Measurements from ENCODE around the gene MCRS1.

The MCRS1 gene

DNA sequence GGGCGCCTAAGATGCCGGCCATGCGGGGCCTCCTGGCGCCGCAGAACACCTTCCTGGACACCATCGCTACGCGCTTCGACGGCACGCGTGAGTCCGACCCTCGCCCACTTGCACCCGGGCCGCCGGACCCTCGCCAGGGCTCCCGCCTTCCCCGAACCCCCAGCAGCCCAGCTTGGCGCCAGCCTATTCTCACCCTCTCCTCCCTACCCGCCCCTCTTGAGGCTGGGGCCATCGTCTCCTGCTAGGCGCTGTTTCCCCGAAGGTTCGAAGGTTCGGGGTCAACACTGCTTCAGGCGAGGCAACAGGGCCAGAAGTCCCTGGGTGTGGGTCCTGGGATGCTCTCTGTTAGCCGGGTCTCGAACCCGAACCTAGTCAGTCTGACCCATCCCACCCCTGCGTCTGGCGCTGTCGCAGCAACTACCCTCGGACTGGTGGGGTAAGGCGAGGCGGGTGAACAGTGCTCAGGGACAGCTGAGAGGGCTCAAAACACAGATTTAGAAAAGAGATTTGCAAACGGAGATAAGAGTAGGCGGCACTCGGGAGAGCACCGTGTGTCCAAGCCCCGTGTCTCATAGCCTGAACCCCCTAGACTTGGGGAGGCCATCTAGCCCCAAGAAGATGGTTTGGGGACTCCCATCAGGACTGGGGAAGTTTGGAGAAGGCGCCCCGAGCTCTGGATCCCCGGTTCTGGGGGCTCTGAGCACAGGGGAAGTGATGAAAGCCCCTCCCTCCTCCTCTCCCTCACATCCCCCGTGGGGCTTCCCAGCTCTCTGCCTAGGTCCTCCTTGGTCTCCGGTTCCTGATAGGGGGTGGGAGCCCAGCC lies 28.3 kb downstream of the MCRS1 start:
- TF ChIP-seq, protein P1, sequence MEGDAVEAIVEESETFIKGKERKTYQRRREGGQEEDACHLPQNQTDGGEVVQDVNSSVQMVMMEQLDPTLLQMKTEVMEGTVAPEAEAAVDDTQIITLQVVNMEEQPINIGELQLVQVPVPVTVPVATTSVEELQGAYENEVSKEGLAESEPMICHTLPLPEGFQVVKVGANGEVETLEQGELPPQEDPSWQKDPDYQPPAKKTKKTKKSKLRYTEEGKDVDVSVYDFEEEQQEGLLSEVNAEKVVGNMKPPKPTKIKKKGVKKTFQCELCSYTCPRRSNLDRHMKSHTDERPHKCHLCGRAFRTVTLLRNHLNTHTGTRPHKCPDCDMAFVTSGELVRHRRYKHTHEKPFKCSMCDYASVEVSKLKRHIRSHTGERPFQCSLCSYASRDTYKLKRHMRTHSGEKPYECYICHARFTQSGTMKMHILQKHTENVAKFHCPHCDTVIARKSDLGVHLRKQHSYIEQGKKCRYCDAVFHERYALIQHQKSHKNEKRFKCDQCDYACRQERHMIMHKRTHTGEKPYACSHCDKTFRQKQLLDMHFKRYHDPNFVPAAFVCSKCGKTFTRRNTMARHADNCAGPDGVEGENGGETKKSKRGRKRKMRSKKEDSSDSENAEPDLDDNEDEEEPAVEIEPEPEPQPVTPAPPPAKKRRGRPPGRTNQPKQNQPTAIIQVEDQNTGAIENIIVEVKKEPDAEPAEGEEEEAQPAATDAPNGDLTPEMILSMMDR (IDR thresholded peaks at IDR 0.05): no peak
- Histone ChIP-seq H3K36me3 (no peaks in the 10 kb centered on the region), H3K27ac (no peak overlapping the region), H3K4me1 (peaks cover 0 to 20% (median 18%) of the 10 kb centered on the region in 4 donors), H3K9me3 (no peaks in the 10 kb centered on the region), H3K27me3 (peaks cover 0 to 76% of the 10 kb centered on the region in 2 donors), H3K4me3 (no peak overlapping the region)
- intact Hi-C loops (cut with DNase I; ENCODE audit: low total_unique reads): no loop called here
- no peak for DNase-seq

DNA sequence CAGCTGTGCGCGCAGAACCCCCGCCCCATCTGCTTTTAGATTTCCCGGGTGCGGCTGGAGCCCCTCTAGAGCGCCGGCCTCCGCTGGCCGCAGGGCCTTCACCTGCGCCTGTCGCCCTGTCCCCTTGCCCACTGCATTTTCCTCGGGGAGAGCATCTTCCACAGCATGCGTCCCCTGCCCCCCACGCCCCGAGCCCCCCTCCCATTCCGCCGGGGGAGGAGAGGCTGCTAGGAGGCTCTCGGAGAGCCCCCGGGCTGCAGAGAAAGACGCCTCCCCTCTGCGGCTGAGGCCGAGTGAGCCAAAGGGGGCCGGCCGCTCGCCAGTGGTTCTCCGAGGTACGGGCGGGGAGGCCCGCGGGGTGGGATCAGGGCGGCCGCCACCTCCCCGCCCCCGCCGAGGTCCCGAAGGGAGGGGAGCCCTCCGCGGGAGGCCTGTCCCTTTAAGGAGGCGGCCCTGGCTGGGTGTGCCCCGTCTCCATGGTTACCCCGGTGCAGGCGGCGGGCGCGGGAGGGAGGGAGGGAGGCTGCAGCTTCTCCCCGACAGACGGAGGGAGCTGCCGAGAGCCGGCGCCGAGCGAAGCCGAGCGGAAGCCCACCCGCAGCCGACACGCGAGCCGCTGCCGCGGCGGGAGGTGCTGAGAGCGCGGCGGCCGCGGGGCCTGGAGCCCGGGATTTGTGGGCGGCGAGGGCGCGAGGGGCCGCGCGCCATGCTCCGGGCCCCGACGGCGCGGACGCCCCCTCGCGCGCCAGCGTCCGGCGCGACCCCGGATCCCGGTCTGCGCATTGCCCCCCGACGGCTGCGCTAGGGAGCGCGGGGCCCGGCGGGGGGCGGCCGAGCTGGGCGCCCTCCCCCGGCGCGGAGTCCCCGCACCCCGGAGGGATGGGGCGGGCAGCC lies 29.2 kb downstream of the MCRS1 start, which contains the start of gene KCNH3:
Gene KCNH3, plus strand, starts transcription at position 521 of the 894 bp plus-strand sequence. CDS start 387 bp downstream, outside the sequence.
- Histone ChIP-seq H3K4me3 (peak within 1 kb of the TSS; percentile 39 to 44), H3K27me3 (peaks cover 0 to 73% of the 10 kb centered on the region in 2 donors), H3K9me3 (no peaks in the 10 kb centered on the region), H3K27ac (no peak within 1 kb of the TSS), H3K36me3 (no peaks in the 10 kb centered on the region), H3K4me1 (peaks cover 0 to 20% (median 18%) of the 10 kb centered on the region in 4 donors)
- TF ChIP-seq, protein P1 (IDR thresholded peaks at IDR 0.05): no peak
- intact Hi-C loops (cut with DNase I; ENCODE audit: low total_unique reads): no loop called here
- peak; percentile 78 to 83 for DNase-seq

DNA sequence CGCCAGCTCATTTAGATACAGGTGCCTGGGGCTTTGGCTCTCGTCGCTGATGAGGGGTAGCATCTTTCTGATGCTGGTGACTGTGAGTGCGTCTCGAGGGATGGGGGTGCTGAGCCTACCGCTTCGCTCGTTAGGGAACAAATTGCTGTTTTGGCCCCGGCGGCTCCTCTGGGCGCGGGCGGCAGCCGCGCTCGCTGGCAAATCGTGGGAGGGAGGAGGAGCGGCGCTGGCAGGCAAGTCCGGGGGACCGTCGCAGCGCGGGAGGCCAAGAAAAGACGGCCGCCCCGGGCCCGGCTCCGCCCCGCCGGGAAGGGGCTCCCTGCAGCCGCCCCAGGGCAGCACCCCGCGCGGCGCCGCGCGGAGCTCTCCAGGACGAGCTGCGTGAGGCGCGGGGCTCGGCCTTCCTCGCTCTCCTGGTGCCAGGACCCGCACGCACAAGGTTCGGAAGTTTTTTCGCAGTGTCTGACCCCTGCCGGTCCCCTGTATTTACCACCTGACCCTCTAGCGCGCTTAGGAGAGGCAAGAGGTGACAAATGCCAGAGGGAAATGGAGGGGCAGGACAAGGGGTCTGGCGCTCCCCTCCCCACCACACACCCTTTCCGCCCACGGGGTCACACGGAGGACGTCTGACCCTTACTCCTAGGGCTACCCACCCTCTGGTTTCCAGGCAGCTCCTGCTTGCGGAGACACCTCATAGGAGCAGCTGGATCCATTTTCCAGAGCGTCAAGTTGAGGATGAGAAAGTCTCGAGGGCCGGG lies 30.0 kb downstream of the MCRS1 start:
- peaks cover 0 to 20% (median 18%) of the 10 kb centered on the region in 4 donors for H3K4me1 ChIP-seq
- intact Hi-C loops (cut with DNase I; ENCODE audit: low total_unique reads): no loop called here
- H3K27me3 ChIP-seq: peaks cover 0 to 69% of the 10 kb centered on the region in 2 donors
- no peak for DNase-seq
- no peak overlapping the region for H3K27ac ChIP-seq
- no peaks in the 10 kb centered on the region for H3K9me3 ChIP-seq
- peak overlapping the region; percentile 39 to 44 for H3K4me3 ChIP-seq
- no peaks in the 10 kb centered on the region for H3K36me3 ChIP-seq
- TF ChIP-seq, protein P1 (IDR thresholded peaks at IDR 0.05): no peak

DNA sequence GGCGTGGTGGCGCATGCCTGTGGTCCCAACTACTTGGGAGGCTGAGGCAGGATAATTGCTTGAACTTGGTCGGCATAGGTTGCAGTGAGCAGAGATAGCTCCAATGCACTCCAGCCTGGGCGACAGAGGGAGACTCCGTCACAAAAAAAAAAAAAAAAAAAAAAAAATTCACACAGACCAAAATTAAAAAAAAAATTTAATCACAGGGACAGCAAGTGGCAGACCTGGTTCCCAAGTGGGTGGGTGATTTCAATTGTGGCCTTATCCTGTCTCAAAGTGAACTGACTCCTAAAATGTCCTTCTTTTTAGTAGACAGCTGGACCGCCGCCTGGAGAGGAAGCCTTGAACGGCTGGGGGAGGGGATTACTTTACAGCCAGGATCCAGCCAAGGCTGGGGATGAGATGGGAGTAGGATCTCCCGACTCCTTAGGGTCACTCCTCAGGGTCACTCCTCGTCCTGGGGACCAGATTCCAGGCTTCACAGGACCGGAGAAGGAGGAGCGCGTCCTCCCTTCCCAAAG lies 30.7 kb downstream of the MCRS1 start:
- H3K36me3 ChIP-seq: no peaks in the 10 kb centered on the region
- H3K9me3 ChIP-seq: no peaks in the 10 kb centered on the region
- TF ChIP-seq, protein P1 (IDR thresholded peaks at IDR 0.05): no peak
- H3K4me1 ChIP-seq: peaks cover 0 to 20% (median 18%) of the 10 kb centered on the region in 4 donors
- no peak for DNase-seq
- H3K27me3 ChIP-seq: peaks cover 0 to 68% of the 10 kb centered on the region in 2 donors
- intact Hi-C loops (cut with DNase I; ENCODE audit: low total_unique reads): no loop called here
- H3K27ac ChIP-seq: no peak overlapping the region
- H3K4me3 ChIP-seq: peak overlapping the region; percentile 39 to 44

All from tibial artery (tissue), 4 donors.